A549 (cell line): ENCODE results near the gene IGF2R. TPM values are rescaled to one million over a fixed set of nuclear protein-coding genes. Genes with fewer than 3 reads are reported as not detected.

Experiments
- ATAC-seq, 2 experiments: fragments of 200-7000 bp in 1 of 2; fragments of >200 bp in 1 of 2; cut with Nextera tagmentation in 1 of 2; cut with Tn5 transposase in 1 of 2; 3 replicates each; pipeline versions ENCODE4 v1.8.0 to v1.9.1; 2018 to 2020; ENCODE audit warnings: mild to moderate bottlenecking in 1 of 2, moderate library complexity in 1 of 2
- CTCF ChIA-PET: fragments of 300-600 bp; sonication (Branson Sonifier 250); formaldehyde crosslinking; extraction: SDS; loops from one replicate; lab custom pipeline; 2021; ENCODE audit warnings: antibody characterized with exemption, inconsistent platforms; lab: Yijun Ruan, JAX
- POLR2A ChIA-PET: fragments of 350-600 bp; formaldehyde crosslinking; extraction: SDS; loops from one replicate; lab custom pipeline; 2021; ENCODE audit warnings: antibody characterized with exemption, inconsistent platforms; lab: Yijun Ruan, JAX
- DNase-seq, 2 experiments: peaks; one replicate each; pipeline versions ENCODE4 v3.0.0 to v3.0.0-alpha.2; 2011 to 2016; ENCODE audit warnings: low read depth in 1 of 2, low spot score in 1 of 2
- FAIRE-seq: peaks from 2 replicates; lab custom pipeline; 2011; peaks lifted over from hg19 to GRCh38; lab: Jason Lieb, UNC
- H3K27ac ChIP-seq, 2 experiments: fragments of >200 bp; sonication (Bioruptor Twin); formaldehyde crosslinking; 3 replicates each; pipeline ENCODE4 v1.5.1; 2016 to 2017
- H3K4me1 ChIP-seq: fragments of >200 bp; sonication (Bioruptor Twin); formaldehyde crosslinking; 3 replicates; pipeline ENCODE4 v1.6.1; 2016
- H3K4me2 ChIP-seq: fragments of >200 bp; sonication (Bioruptor Twin); formaldehyde crosslinking; 3 replicates; pipeline ENCODE4 v1.6.1; 2016
- H3K4me3 ChIP-seq: fragments of >200 bp; sonication (Bioruptor Twin); formaldehyde crosslinking; 3 replicates; pipeline ENCODE4 v1.5.1; 2016
- H3K9me3 ChIP-seq: fragments of >200 bp; sonication (Bioruptor Twin); formaldehyde crosslinking; 3 replicates; pipeline ENCODE4 v1.6.1; 2016
- CBX2 ChIP-seq: fragments of 200-600 bp; sonication (generic); IDR thresholded peaks from 2 replicates; pipeline ENCODE4 v1.6.1; 2016; ENCODE audit warnings: low read depth, mild to moderate bottlenecking, borderline replicate concordance
- CBX8 ChIP-seq: fragments of 200-600 bp; sonication (generic); IDR thresholded peaks from 2 replicates; pipeline ENCODE4 v1.6.1; 2016
- CHD2 ChIP-seq: fragments of 150-350 bp; IDR thresholded peaks from 2 replicates; pipeline ENCODE4 v1.6.1; 2014; ENCODE audit warnings: low read length; ENCODE audit not compliant: partially characterized antibody
- CHD4 ChIP-seq: fragments of 200-600 bp; sonication (generic); IDR thresholded peaks from 2 replicates; pipeline ENCODE4 v1.6.1; 2016; ENCODE audit warnings: antibody characterized with exemption, mild to moderate bottlenecking, borderline replicate concordance
- ESRRA ChIP-seq: fragments of 150-350 bp; IDR thresholded peaks from 2 replicates; pipeline ENCODE4 v1.6.1; 2014; ENCODE audit warnings: mild to moderate bottlenecking, low read length, borderline replicate concordance
- FOSB ChIP-seq: fragments of 250-450 bp; sonication (Bioruptor Pico); IDR thresholded peaks from 2 replicates; pipeline ENCODE4 v1.5.0; 2020; ENCODE audit warnings: mild to moderate bottlenecking, moderate library complexity
- HOXB13 ChIP-seq: fragments of 250-450 bp; sonication (Bioruptor Pico); IDR thresholded peaks from 2 replicates; pipeline ENCODE4 v1.5.0; 2020; ENCODE audit warnings: low read depth, mild to moderate bottlenecking, moderate library complexity
- JUN ChIP-seq, 2 experiments: fragments of >200 bp; sonication (Bioruptor Twin); formaldehyde crosslinking; IDR thresholded peaks; 2 replicates in 1 of 2; 3 replicates in 1 of 2; pipeline ENCODE4 v1.6.1; 2016 to 2017
- JUNB ChIP-seq: fragments of >200 bp; sonication (Bioruptor Twin); formaldehyde crosslinking; IDR thresholded peaks from 2 replicates; pipeline ENCODE4 v1.6.1; 2016
- KDM1A ChIP-seq: fragments of 200-600 bp; sonication (generic); IDR thresholded peaks from 2 replicates; pipeline ENCODE4 v1.6.1; 2016; ENCODE audit warnings: low read depth, mild to moderate bottlenecking
- MAFK ChIP-seq: fragments of 450-650 bp; IDR thresholded peaks from 2 replicates; pipeline ENCODE4 v1.6.1; 2014; ENCODE audit not compliant: partially characterized antibody
- NPAS2 ChIP-seq: fragments of 250-450 bp; sonication (Bioruptor Pico); IDR thresholded peaks from 2 replicates; pipeline ENCODE4 v1.8.0; 2022; ENCODE audit warnings: mild to moderate bottlenecking, moderate library complexity, borderline replicate concordance
- RAD21 ChIP-seq, 2 experiments: fragments of >200 bp in 1 of 2; sonication (Bioruptor Twin) in 1 of 2; formaldehyde crosslinking in 1 of 2; IDR thresholded peaks in 1 of 2; conservative IDR thresholded peaks in 1 of 2; 2 replicates in 1 of 2; 3 replicates in 1 of 2; pipeline ENCODE4 v1.6.1; 2012 to 2018; ENCODE audit warnings: inconsistent platforms in 1 of 2
- RARB ChIP-seq: fragments of 250-450 bp; sonication (Bioruptor Pico); IDR thresholded peaks from 2 replicates; pipeline ENCODE4 v1.8.0; 2021; ENCODE audit warnings: mild to moderate bottlenecking, moderate library complexity
- RFX5 ChIP-seq: fragments of 450-650 bp; IDR thresholded peaks from 2 replicates; pipeline ENCODE4 v1.7.1; 2014; ENCODE audit warnings: antibody characterized with exemption, mild to moderate bottlenecking, moderate library complexity
- TFCP2L1 ChIP-seq: fragments of 250-450 bp; sonication (Bioruptor Pico); IDR thresholded peaks from 2 replicates; pipeline ENCODE4 v1.5.0; 2021; ENCODE audit warnings: mild to moderate bottlenecking
- ZNF302 ChIP-seq: fragments of 250-450 bp; sonication (Bioruptor Pico); IDR thresholded peaks from 2 replicates; pipeline ENCODE4 v1.9.0; 2021; ENCODE audit warnings: inconsistent platforms, mild to moderate bottlenecking, moderate library complexity
- ZSCAN20 ChIP-seq: fragments of 250-450 bp; sonication (Bioruptor Pico); IDR thresholded peaks from 2 replicates; pipeline ENCODE4 v1.8.0; 2022; ENCODE audit warnings: mild to moderate bottlenecking, moderate library complexity
- WGBS: methylation state at CpG from one replicate; pipeline ENCODE4 v1.1.6; 2017; ENCODE audit errors: missing lambda C conversion rate; 5-methylcytosine and 5-hydroxymethylcytosine counted together
- polyA plus RNA-seq, 4 experiments: library from polyadenylated mRNA; depleted of rRNA in 3 of 4; stranded (reverse); fragments of >200 nt; fragmentation: RNase III in 1 of 4; extraction: RNeasy Plus Mini Kit Qiagen cat#74134 plus additional on column Dnase treatment in 1 of 4; gene quantifications; 2 replicates in 3 of 4; 3 replicates in 1 of 4; pipeline ENCODE4 v1.2.3, GENCODE V29; 2011 to 2017
- TF ChIP-seq, protein P1 (sequence below): fragments of 450-650 bp; IDR thresholded peaks from 2 replicates; pipeline ENCODE4 v1.6.1; 2014; ENCODE audit warnings: antibody characterized with exemption
- TF ChIP-seq, protein P2 (sequence below): fragments of >200 bp; sonication (Bioruptor Twin); formaldehyde crosslinking; IDR thresholded peaks from 3 replicates; pipeline ENCODE4 v1.5.1; 2016
- TF ChIP-seq, protein P3 (sequence below): IDR thresholded peaks from 2 replicates; pipeline ENCODE4 v1.6.1; 2012
- TF ChIP-seq, protein P4 (sequence below): fragments of >200 bp; sonication (Bioruptor Twin); formaldehyde crosslinking; IDR thresholded peaks from 3 replicates; pipeline ENCODE4 v1.6.1; 2016
- TF ChIP-seq, protein P5 (sequence below): fragments of 250-450 bp; sonication (Bioruptor Pico); IDR thresholded peaks from 2 replicates; pipeline ENCODE4 v1.5.0; 2020; ENCODE audit warnings: low read depth, mild to moderate bottlenecking, moderate library complexity

IGF2R gene
- polyA plus RNA-seq, 2 of the 4 experiments (the other 2 are of a cell fraction), result 17.6 to 24.9 TPM

DNA sequence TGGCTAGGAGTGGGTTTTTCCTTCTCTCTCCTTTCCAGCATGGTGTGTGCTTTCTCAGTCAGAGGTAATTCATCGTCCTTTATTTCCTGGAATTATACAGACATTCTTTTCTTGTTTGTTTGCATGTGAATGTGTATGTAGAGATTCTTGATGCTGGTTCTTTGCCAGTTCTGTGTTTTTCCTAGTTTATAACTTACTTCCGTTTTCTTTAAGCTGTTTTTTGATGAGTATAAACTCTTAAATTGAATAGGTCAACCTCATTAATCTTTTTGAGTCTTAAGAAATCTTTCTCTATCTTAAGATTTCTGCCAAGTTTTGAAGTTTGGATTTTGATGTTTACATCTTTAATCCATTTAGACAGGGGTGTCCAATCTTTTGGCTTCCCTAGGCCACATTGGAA, 38.7 kb downstream of the IGF2R start:
- WGBS, result 53% methylated on average over 2 of the region's 2 CpGs
- TF ChIP-seq HOXB13 (no peak), JUN (IDR thresholded peaks at IDR 0.05) (no peak), CHD4 (no peak), RFX5 (no peak), ESRRA (no peak), JUNB (no peak), RAD21 (conservative IDR thresholded peaks at IDR 0.05 in 1 of 2, IDR thresholded peaks at IDR 0.05 in 1 of 2) (no peak), CBX2 (no peak), CHD2 (no peak), ZNF302 (no peak), KDM1A (no peak)
- TF ChIP-seq, protein P1, sequence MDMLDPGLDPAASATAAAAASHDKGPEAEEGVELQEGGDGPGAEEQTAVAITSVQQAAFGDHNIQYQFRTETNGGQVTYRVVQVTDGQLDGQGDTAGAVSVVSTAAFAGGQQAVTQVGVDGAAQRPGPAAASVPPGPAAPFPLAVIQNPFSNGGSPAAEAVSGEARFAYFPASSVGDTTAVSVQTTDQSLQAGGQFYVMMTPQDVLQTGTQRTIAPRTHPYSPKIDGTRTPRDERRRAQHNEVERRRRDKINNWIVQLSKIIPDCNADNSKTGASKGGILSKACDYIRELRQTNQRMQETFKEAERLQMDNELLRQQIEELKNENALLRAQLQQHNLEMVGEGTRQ, result no peak
- TF ChIP-seq, protein P2, sequence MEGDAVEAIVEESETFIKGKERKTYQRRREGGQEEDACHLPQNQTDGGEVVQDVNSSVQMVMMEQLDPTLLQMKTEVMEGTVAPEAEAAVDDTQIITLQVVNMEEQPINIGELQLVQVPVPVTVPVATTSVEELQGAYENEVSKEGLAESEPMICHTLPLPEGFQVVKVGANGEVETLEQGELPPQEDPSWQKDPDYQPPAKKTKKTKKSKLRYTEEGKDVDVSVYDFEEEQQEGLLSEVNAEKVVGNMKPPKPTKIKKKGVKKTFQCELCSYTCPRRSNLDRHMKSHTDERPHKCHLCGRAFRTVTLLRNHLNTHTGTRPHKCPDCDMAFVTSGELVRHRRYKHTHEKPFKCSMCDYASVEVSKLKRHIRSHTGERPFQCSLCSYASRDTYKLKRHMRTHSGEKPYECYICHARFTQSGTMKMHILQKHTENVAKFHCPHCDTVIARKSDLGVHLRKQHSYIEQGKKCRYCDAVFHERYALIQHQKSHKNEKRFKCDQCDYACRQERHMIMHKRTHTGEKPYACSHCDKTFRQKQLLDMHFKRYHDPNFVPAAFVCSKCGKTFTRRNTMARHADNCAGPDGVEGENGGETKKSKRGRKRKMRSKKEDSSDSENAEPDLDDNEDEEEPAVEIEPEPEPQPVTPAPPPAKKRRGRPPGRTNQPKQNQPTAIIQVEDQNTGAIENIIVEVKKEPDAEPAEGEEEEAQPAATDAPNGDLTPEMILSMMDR, result no peak
- TF ChIP-seq, protein P3, sequence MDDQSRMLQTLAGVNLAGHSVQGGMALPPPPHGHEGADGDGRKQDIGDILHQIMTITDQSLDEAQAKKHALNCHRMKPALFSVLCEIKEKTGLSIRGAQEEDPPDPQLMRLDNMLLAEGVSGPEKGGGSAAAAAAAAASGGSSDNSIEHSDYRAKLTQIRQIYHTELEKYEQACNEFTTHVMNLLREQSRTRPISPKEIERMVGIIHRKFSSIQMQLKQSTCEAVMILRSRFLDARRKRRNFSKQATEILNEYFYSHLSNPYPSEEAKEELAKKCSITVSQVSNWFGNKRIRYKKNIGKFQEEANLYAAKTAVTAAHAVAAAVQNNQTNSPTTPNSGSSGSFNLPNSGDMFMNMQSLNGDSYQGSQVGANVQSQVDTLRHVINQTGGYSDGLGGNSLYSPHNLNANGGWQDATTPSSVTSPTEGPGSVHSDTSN, result no peak
- TF ChIP-seq, protein P4, sequence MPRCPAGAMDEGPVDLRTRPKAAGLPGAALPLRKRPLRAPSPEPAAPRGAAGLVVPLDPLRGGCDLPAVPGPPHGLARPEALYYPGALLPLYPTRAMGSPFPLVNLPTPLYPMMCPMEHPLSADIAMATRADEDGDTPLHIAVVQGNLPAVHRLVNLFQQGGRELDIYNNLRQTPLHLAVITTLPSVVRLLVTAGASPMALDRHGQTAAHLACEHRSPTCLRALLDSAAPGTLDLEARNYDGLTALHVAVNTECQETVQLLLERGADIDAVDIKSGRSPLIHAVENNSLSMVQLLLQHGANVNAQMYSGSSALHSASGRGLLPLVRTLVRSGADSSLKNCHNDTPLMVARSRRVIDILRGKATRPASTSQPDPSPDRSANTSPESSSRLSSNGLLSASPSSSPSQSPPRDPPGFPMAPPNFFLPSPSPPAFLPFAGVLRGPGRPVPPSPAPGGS, result no peak
- no peak overlapping the region for H3K4me3 ChIP-seq
- no peak overlapping the region for H3K4me2 ChIP-seq
- H3K4me1 ChIP-seq, result no peaks in the 10 kb centered on the region
- no peaks in the 10 kb centered on the region; the same call in 2 of the 3 replicates for H3K9me3 ChIP-seq
- H3K27ac ChIP-seq, result no peak overlapping the region
- ATAC-seq (no peak), DNase-seq (no peak), FAIRE-seq (no peak)
- POLR2A ChIA-PET, result no interaction called here
- CTCF ChIA-PET, result no interaction called here

DNA sequence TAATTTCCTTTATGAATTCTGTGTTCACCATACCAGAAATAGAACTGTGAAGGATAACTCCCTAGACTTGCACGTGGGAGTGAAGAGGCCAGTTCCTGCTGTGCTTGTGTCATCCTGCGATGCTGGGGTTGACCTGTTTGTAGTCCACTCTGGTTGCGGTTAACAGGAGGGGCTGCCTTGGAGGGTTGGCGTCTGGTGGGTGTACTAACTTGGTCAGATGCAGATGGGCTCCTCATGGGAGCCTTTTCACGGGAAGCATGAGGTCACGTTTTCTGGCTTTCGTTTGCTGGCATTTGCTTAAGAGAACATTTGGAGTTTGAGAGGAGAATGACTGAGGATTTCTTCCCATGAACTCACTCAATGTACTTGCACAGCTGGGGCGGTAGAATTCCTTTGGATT, 41.2 kb downstream of the IGF2R start:
- TF ChIP-seq FOSB (no peak), ZSCAN20 (CRISPR knock-in tag) (no peak), JUNB (no peak), KDM1A (no peak), CHD2 (no peak), MAFK (no peak), TFCP2L1 (no peak), CBX8 (no peak), CHD4 (no peak), RFX5 (no peak), NPAS2 (CRISPR knock-in tag) (no peak), RARB (CRISPR knock-in tag) (no peak)
- TF ChIP-seq, protein P5, sequence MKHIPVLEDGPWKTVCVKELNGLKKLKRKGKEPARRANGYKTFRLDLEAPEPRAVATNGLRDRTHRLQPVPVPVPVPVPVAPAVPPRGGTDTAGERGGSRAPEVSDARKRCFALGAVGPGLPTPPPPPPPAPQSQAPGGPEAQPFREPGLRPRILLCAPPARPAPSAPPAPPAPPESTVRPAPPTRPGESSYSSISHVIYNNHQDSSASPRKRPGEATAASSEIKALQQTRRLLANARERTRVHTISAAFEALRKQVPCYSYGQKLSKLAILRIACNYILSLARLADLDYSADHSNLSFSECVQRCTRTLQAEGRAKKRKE (CRISPR knock-in tag), result no peak
- CTCF ChIA-PET, result no interaction called here
- DNase-seq (no peak), FAIRE-seq (no peak), ATAC-seq (no peak)
- no peaks in the 10 kb centered on the region; the same call in 2 of the 3 replicates for H3K9me3 ChIP-seq
- 89% methylated on average over 8 of the region's 8 CpGs for WGBS
- POLR2A ChIA-PET, result no interaction called here
- no peaks in the 10 kb centered on the region for H3K4me1 ChIP-seq
- H3K27ac ChIP-seq, result no peak overlapping the region
- H3K4me3 ChIP-seq, result no peak overlapping the region
- H3K4me2 ChIP-seq, result no peak overlapping the region
